Measurements from ENCODE around the gene DAPK1. TPM values are rescaled to one million over a fixed set of nuclear protein-coding genes. Genes with fewer than 3 reads are reported as not detected.

The DAPK1 gene
- total RNA-seq, 1 donor from 2014 or later: 1.4 TPM

- intact Hi-C loops (cut with micrococcal nuclease): no loop called here
These were observed 112.8 kb downstream of the DAPK1 start for GRCh38 chr9:87610200-87611155.

GRCh38 chr9:87611776-87612175 is 114.1 kb downstream of the DAPK1 start:
- intact Hi-C loops (cut with micrococcal nuclease): no loop called here

- intact Hi-C loops (cut with micrococcal nuclease): no loop called here
These were observed 114.9 kb downstream of the DAPK1 start for GRCh38 chr9:87612536-87612935.

- intact Hi-C loops (cut with micrococcal nuclease): no loop called here
These were observed 115.8 kb downstream of the DAPK1 start for GRCh38 chr9:87613265-87614111.

GRCh38 chr9:87614397-87614796 is 116.7 kb downstream of the DAPK1 start:
- intact Hi-C loops (cut with micrococcal nuclease): no loop called here

GRCh38 chr9:87615136-87615535 is 117.5 kb downstream of the DAPK1 start:
- intact Hi-C loops (cut with micrococcal nuclease): no loop called here

GRCh38 chr9:87615547-87616148 is 118.0 kb downstream of the DAPK1 start:
- intact Hi-C loops (cut with micrococcal nuclease): no loop called here

GRCh38 chr9:87618226-87618625 is 120.6 kb downstream of the DAPK1 start:
- intact Hi-C loops (cut with micrococcal nuclease): no loop called here

GRCh38 chr9:87618931-87619330 is 121.3 kb downstream of the DAPK1 start:
- intact Hi-C loops (cut with micrococcal nuclease): no loop called here

- intact Hi-C loops (cut with micrococcal nuclease): no loop called here
These were observed 121.7 kb downstream of the DAPK1 start for GRCh38 chr9:87619346-87619745.

- intact Hi-C loops (cut with micrococcal nuclease): no loop called here
These were observed 123.2 kb downstream of the DAPK1 start for GRCh38 chr9:87620731-87621322.

- intact Hi-C loops (cut with micrococcal nuclease): no loop called here
These were observed 124.4 kb downstream of the DAPK1 start for GRCh38 chr9:87622098-87622497.

GRCh38 chr9:87622923-87623322 is 125.3 kb downstream of the DAPK1 start:
- intact Hi-C loops (cut with micrococcal nuclease): no loop called here

- intact Hi-C loops (cut with micrococcal nuclease): no loop called here
These were observed 130.7 kb downstream of the DAPK1 start for GRCh38 chr9:87628346-87628745.

- intact Hi-C loops (cut with micrococcal nuclease): no loop called here
These were observed 131.4 kb downstream of the DAPK1 start for GRCh38 chr9:87629104-87629503.

- intact Hi-C loops (cut with micrococcal nuclease): no loop called here
These were observed 132.6 kb downstream of the DAPK1 start for GRCh38 chr9:87630266-87630665.

GRCh38 chr9:87630846-87631245 is 133.2 kb downstream of the DAPK1 start:
- intact Hi-C loops (cut with micrococcal nuclease): no loop called here

- intact Hi-C loops (cut with micrococcal nuclease): no loop called here
These were observed 138.2 kb downstream of the DAPK1 start for GRCh38 chr9:87635656-87636501.

GRCh38 chr9:87638292-87638691 is 140.6 kb downstream of the DAPK1 start:
- intact Hi-C loops (cut with micrococcal nuclease): no loop called here

GRCh38 chr9:87639949-87640348 is 142.3 kb downstream of the DAPK1 start:
- intact Hi-C loops (cut with micrococcal nuclease): no loop called here
